ENCODE data around the gene CFAP410. TPM values are rescaled to one million over a fixed set of nuclear protein-coding genes. Genes with fewer than 3 reads are reported as not detected.
"Not testable (repeated sequence)": the region's sequence is repeated elsewhere in the genome, so short reads cannot be mapped to it uniquely, and the experiment has no call there.

Gene CFAP410
- total and polyA plus RNA-seq, 2 donors (not counting 3 experiments of a cell fraction or from before 2014, with no cell fraction given), result 7.2 to 12.2 TPM

GRCh38 chr21:44303490-44303981 lies 35.7 kb downstream of the CFAP410 start:
- peaks cover 0 to 8% of the 10 kb centered on the region in 2 experiments for H3K36me3 ChIP-seq (ENCODE audit: control insufficient read depth in 2 of 2, extremely low read depth in 1 of 2, insufficient read depth in 2 of 2, low read length in 2 of 2)

GRCh38 chr21:44302573-44303401 lies 36.4 kb downstream of the CFAP410 start:
- H3K9me3 ChIP-seq (replicated peaks; ENCODE audit: control insufficient read depth, insufficient read depth, low read length); H3K4me3 ChIP-seq (replicated peaks in 1 of 3; ENCODE audit: insufficient read depth in 1 of 3, low read depth in 1 of 3, low read length in 3 of 3); POLR2A ChIA-PET; intact Hi-C loops (cut with micrococcal nuclease); H3K27me3 ChIP-seq (ENCODE audit: control insufficient read depth in 2 of 2, insufficient read depth in 2 of 2, low read length in 2 of 2); H2AFZ ChIP-seq (ENCODE audit: low read depth, low read length); H3K4me2 ChIP-seq (ENCODE audit: insufficient read depth, low read length); dilution Hi-C loops (cut with MboI; ENCODE audit: extremely low pct_ligation_motif_present, low sequenced_read_pairs); CTCF ChIA-PET; H3K27ac ChIP-seq (ENCODE audit: insufficient read depth, low read depth, low read length); H4K20me1 ChIP-seq (replicated peaks; ENCODE audit: control insufficient read depth, extremely low read depth, insufficient read depth, low read length); H3K36me3 ChIP-seq (ENCODE audit: control insufficient read depth in 2 of 2, extremely low read depth in 1 of 2, insufficient read depth in 2 of 2, low read length in 2 of 2); BruUV-seq (replicated peaks); FAIRE-seq; DNase-seq (ENCODE audit: low read depth, low spot score); H3K9me1 ChIP-seq (replicated peaks; ENCODE audit: control insufficient read depth, extremely low read depth, insufficient read depth, low read length); H3K9ac ChIP-seq (replicated peaks; ENCODE audit: extremely low read depth, insufficient read depth, low read length): not testable (repeated sequence)
- Histone ChIP-seq H3K79me2 (ENCODE audit: control insufficient read depth, insufficient read depth, low read length) (peaks cover 45% of the 10 kb centered on the region), H3K4me1 (ENCODE audit: control insufficient read depth, extremely low read depth, insufficient read depth, low read length) (peaks cover 25% of the 10 kb centered on the region)

More at GRCh38 chr21:44303490-44303981, 35.7 kb downstream of the CFAP410 start:
- H3K27ac ChIP-seq (ENCODE audit: insufficient read depth, low read depth, low read length), result no peak overlapping the region
- no peak overlapping the region for H3K9ac ChIP-seq (replicated peaks; ENCODE audit: extremely low read depth, insufficient read depth, low read length)
- intact Hi-C loops (cut with micrococcal nuclease), result no loop called here
- no peaks in the 10 kb centered on the region for H3K27me3 ChIP-seq (ENCODE audit: control insufficient read depth in 2 of 2, insufficient read depth in 2 of 2, low read length in 2 of 2)
- peaks cover 25% of the 10 kb centered on the region for H3K4me1 ChIP-seq (ENCODE audit: control insufficient read depth, extremely low read depth, insufficient read depth, low read length)
- CTCF ChIA-PET, result interaction anchor here (2.4 kb wide), 1 partner anchor 9 kb away, joined by 6 read pairs; no protein-coding TSS in a partner anchor
- POLR2A ChIA-PET, result no interaction called here
- H3K4me3 ChIP-seq (replicated peaks in 1 of 3; ENCODE audit: insufficient read depth in 1 of 3, low read depth in 1 of 3, low read length in 3 of 3), result no peak overlapping the region
- no peak overlapping the region for H2AFZ ChIP-seq (ENCODE audit: low read depth, low read length)
- TF ChIP-seq POLR2A (IDR thresholded peaks at IDR 0.05; ENCODE audit: low read depth, low read length), result no peak
- no peak for FAIRE-seq
- H3K4me2 ChIP-seq (ENCODE audit: insufficient read depth, low read length), result no peak overlapping the region
- no peaks in the 10 kb centered on the region for H3K9me1 ChIP-seq (replicated peaks; ENCODE audit: control insufficient read depth, extremely low read depth, insufficient read depth, low read length)
- dilution Hi-C loops (cut with MboI; ENCODE audit: extremely low pct_ligation_motif_present, low sequenced_read_pairs), result no loop called here
- DNase-seq (ENCODE audit: low read depth, low spot score), result no peak
- peaks cover 45% of the 10 kb centered on the region for H3K79me2 ChIP-seq (ENCODE audit: control insufficient read depth, insufficient read depth, low read length)
- H4K20me1 ChIP-seq (replicated peaks; ENCODE audit: control insufficient read depth, extremely low read depth, insufficient read depth, low read length), result no peaks in the 10 kb centered on the region
- BruUV-seq (replicated peaks), result no TSS peak
- no peaks in the 10 kb centered on the region for H3K9me3 ChIP-seq (replicated peaks; ENCODE audit: control insufficient read depth, insufficient read depth, low read length)

All from endothelial cell of umbilical vein (primary cell).